GM20431 (cell line): ENCODE results near the gene MTHFR.

Source experiments
- in situ Hi-C: fragments of 300-500 bp; cut with MseI, MboI; formaldehyde crosslinking; loops from one replicate; pipeline ENCODE4 v1.15.0; 2020; ENCODE audit warnings: low sequenced_read_pairs; ENCODE audit not compliant: unreplicated experiment

The MTHFR gene

GRCh38 chr1:11805422-11806306 is at the start of gene MTHFR, which contains the start of gene CLCN6:
Gene MTHFR, minus strand, starts transcription at chr1:11805964. Its CDS starts 2,848 bp downstream, at chr1:11803116.
Gene CLCN6, plus strand, starts transcription at chr1:11806191. Its CDS starts 72 bp downstream, at chr1:11806263.
- in situ Hi-C loops: no loop called here

- in situ Hi-C loops: no loop called here
These were observed 49.7 kb upstream of the MTHFR start for GRCh38 chr1:11855430-11855829.

DNA sequence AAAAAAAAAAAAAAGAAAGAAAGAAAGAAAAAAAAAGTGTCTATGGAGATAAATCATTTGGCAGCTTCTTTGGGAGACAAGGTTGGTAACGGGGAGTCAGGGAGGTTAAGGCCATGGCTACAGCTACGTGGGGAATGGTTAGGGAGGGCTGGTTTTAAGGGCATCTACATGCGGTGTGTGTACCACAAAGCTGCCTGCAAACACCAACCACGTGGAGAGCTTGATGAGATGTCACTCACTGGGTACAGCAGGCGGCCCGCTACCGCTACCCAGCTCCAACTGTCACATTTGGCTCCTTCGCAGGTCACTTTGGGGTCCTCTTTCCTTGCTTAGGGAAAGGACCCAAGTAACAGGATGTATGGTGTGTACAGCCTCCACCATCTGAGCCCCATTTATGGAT is 48.8 kb upstream of the MTHFR start:
- in situ Hi-C loops: no loop called here

- in situ Hi-C loops: no loop called here
These were observed 45.4 kb upstream of the MTHFR start for GRCh38 chr1:11851180-11851579.

GRCh38 chr1:11850156-11850555 is 44.4 kb upstream of the MTHFR start:
- in situ Hi-C loops: no loop called here

GRCh38 chr1:11848373-11848700 is 42.6 kb upstream of the MTHFR start:
- in situ Hi-C loops: loop anchor here (10.0 kb wide), 1 partner anchor 46 kb away; no protein-coding TSS in a partner anchor

DNA sequence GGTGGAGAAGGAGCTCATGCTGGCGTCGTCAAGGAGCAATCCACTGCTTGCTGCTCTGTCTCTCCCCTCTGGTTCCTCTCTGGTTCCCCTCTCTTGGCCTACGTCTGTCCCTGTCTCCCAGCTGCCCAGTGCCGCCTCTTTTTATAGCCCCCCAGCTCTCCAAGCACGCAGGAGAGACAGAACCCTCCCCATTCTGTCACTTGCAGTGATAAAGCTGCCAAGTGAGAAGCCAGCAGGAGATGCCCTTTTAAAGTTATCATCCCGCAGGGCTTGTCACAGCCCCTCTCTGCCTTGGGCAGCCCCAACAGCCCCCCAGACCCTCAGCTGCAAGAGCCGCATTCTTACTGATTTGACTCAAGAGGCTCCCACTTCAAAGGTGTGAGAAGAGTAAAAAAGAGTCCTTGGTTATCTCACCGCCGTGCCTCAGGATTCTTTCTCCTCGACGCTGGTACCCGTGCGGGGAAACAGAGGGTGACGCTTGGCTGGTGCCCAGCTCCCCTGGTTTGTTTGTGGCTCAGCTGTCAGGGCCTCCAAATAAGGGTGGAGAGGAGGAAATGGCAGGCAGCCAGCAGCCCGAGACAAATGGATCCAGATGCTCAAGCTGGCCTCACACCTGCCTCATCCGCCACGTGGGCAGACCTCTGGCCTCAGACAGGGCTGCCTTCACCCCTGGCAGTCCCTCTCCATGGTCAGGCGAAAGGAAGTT is 42.1 kb upstream of the MTHFR start, which contains the start of gene NPPA:
TSS of gene NPPA (minus strand) at position 117 of the 706 bp plus-strand sequence. CDS start at position 18, 99 bp downstream.
- in situ Hi-C loops: loop anchor here (10.0 kb wide), 1 partner anchor 47 kb away; no protein-coding TSS in a partner anchor

DNA sequence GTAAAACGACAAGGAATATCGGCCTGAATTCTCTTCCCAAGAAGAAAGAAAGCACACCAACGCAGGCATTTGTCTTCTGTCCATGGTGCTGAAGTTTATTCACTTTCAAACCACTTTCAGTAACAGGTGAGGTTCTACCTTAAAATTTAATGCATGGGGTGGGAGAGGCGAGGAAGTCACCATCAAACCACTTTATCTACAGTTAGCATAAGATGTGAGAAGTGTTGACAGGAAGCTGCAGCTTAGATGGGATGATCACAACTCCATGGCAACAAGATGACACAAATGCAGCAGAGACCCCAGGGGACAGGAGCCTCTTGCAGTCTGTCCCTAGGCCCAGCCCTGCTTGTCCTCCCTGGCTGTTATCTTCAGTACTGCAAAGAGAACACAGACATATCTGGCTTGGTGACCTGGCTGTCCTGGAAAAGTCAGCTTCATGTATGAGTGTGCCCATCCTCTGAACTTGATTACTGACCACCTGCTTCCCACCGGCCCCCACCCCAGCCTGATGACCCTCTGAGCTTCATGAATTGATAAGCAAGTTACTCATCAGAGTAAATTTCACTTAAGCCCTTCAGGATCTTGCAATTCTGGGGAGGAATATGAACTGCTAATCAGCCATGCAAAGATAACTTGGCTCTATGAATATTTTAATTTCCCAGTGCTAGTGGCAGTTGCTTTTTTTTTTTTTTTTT is 40.0 kb upstream of the MTHFR start:
- in situ Hi-C loops: loop anchor here (10.0 kb wide), 1 partner anchor 49 kb away; no protein-coding TSS in a partner anchor

GRCh38 chr1:11842154-11843041 is 36.6 kb upstream of the MTHFR start:
- in situ Hi-C loops: loop anchor here (10.0 kb wide), 1 partner anchor 52 kb away; no protein-coding TSS in a partner anchor

- in situ Hi-C loops: loop anchor here (10.0 kb wide), 1 partner anchor 53 kb away; no protein-coding TSS in a partner anchor
These were observed 35.7 kb upstream of the MTHFR start for GRCh38 chr1:11841245-11842153.

DNA sequence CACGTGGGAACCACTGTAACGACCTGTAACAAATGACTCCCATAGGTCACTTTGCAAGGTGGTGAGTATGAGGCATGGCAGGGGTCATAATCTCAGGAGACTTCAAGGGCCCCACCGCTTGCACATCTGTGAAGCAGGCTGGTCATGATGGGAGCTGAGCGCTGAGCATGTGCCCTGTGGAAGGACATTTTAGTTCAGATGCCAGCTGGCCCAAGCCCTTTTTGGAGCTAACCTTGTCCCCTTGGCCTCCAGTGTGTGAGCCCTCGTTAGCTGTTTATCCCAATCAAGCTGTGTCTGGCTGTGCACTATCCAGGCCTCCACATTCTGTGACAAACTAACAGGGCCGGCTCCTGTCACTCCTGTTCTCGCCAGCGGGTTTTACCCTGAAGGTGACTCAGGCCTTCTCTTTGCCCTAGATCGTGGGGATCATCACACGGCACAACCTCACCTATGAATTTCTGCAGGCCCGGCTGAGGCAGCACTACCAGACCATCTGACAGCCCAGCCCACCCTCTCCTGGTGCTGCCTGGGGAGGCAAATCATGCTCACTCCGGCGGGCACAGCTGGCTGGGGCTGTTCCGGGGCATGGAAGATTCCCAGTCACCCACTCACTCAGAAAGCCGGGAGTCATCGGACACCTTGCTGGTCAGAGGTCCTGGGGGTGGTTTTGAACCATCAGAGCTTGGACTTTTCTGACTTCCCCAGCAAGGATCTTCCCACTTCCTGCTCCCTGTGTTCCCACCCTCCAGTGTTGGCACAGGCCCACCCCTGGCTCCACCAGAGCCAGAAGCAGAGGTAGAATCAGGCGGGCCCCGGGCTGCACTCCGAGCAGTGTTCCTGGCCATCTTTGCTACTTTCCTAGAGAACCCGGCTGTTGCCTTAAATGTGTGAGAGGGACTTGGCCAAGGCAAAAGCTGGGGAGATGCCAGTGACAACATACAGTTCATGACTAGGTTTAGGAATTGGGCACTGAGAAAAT is 34.3 kb upstream of the MTHFR start:
- in situ Hi-C loops: loop anchor here (10.0 kb wide), 1 partner anchor 55 kb away; no protein-coding TSS in a partner anchor

GRCh38 chr1:11838349-11839272 is 32.8 kb upstream of the MTHFR start:
- in situ Hi-C loops: no loop called here

DNA sequence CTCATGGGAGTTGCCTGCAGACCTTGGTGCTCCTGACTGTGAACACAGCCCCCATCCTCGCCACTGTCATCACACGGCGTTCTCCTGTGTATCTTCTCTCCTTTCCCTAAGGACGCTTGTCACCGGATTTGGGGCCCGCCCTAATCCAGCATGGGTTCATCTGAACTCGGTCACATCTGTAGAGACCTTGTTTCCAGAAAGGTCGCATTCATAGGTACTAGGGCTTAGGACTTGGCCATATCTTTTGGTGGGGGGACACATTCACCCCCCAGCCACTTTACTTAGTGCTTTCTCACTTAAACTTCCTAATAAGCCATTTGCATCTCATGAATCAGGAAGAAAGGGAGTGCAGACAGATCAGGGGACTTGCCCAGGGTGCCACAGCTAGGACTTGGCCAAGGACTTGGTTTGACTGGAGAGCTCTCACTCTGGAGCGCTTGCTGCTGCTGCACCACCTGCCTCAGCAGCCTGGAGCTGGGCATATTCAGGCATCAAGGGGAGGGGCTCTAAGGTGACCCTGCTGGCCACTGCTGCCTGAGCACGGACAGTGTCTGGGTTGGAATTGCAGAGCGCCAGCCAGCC is 32.1 kb upstream of the MTHFR start:
- in situ Hi-C loops: no loop called here

DNA sequence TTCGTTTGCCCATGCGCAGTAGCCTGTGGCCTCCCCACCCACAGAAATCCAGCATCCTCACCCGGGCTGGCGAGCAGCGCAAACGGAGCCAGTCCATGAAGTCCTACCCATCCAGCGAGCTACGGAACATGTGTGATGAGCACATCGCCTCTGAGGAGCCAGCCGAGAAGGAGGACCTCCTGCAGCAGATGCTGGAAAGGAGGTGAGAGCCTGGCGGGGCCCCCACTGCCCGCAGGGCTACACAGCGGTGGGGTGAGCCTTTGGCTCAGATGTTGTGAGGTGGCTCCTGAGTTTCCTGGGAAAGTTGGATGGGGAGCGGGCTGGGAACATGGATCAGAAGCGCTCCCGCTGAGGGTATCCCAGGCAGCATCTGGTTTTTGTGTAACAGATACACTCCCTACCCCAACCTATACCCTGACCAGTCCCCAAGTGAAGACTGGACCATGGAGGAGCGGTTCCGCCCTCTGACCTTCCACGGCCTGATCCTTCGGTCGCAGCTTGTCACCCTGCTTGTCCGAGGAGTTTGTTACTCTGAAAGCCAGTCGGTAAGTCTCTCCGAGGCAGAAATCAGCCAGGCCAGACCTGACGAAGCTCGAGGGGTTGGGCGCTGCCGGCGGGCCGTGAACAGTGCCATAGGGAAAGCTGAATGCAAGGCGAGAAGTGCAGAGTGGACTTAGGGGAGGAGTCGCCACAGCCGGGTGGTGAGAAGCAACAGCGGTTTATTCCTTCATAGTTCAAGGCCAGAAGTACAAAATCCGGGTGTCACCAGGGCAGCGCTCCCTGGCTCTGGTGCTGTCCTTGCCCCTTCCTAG is 31.4 kb upstream of the MTHFR start:
- in situ Hi-C loops: no loop called here
